Kidney epithelial cell (primary cell): ENCODE measurements around the gene MXRA7. TPM values are rescaled to one million over a fixed set of nuclear protein-coding genes. Genes with fewer than 3 reads are reported as not detected.

Experiments
- DNase-seq: peaks from one replicate; pipeline ENCODE4 v3.0.0-alpha.2; 2010; ENCODE audit warnings: low read depth
- H3K27me3 ChIP-seq: 2 replicates; pipeline ENCODE4 v1.6.0; 2011; ENCODE audit warnings: low read length; ENCODE audit not compliant: control insufficient read depth, insufficient read depth
- H3K36me3 ChIP-seq: 2 replicates; pipeline ENCODE4 v1.5.1; 2011; ENCODE audit warnings: low read length; ENCODE audit not compliant: control insufficient read depth, insufficient read depth
- H3K4me3 ChIP-seq: 2 replicates; pipeline ENCODE4 v1.5.1; 2011; ENCODE audit warnings: low read depth, mild to moderate bottlenecking, control low read depth, low read length
- CTCF ChIP-seq: IDR thresholded peaks from 2 replicates; pipeline ENCODE4 v1.5.1; 2011; ENCODE audit warnings: mild to moderate bottlenecking, moderate library complexity, low read length, control low read depth, inconsistent platforms; ENCODE audit not compliant: insufficient read depth, poor library complexity, severe bottlenecking
- total RNA-seq: library from RNA; depleted of rRNA; stranded (reverse); fragments of >200 nt; gene quantifications from 2 replicates; pipeline ENCODE4 v1.2.3, GENCODE V29; 2015

Gene MXRA7
- 110 and 142 TPM in 2 replicates for total RNA-seq

DNA sequence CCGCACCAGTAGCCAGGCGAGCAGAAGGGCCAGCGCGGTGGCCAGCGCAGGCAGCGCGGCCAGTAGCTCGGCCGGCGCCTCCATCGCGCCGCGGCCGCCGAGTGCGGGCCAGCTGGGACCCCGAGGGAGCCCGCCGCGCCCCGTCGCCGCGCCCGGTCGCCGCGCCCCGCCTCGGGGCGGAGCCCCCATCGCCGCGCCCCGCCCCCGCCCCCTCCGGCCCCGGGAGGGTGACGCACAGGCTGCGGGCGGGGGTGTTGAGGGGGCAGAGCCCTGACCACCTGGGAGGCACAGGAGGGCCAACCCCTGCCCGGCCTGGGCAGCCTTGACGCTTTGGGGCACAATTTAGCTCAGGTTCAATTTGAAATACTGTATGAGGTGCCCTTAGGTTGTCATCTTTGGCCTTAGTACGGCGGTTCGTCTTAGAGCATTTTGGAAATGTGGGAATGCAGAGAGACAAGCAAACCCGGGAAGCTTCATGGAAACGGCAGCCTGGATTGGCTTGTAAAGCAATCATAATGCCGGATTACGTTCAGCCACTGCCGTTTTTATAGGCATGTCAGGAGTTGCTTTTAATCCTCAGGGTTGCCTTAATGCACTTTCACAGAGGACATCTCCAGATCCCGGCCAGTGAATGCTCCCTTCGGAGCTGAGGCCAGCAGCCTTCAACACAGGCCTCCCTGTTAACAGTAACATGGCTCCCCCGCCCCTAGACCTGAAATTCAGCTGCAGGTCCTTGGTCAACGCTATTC lies at the start of gene MXRA7:
Gene MXRA7 (minus strand): TSS at position 103 of the 749 bp plus-strand sequence. CDS start 19 bp downstream, at position 84.
- peak within 1 kb of the TSS; percentile 57 for H3K4me3 ChIP-seq
- no peaks in the 10 kb centered on the region for H3K36me3 ChIP-seq
- no peak for DNase-seq
- TF ChIP-seq CTCF: no peak
- H3K27me3 ChIP-seq: no peaks in the 10 kb centered on the region

DNA sequence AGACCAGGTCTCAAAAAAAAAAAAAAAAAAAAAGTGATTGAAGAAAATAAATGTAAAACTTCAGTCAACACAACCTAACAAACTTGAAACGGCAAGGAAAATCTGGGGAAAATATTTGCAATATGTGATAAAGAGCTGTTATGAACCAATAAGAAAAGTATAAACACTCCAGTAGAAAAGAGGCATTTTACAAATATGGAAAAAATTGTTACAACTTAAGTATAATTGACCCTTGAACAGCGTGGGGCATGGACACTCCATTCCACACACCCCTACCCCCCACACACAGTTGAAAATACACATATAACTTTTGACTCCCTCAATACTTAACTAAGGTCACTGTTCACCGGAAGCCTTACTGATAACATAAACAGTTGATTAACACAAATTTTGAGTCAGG lies 47.8 kb upstream of the MXRA7 start:
- no peak for DNase-seq
- Histone ChIP-seq H3K36me3 (no peaks in the 10 kb centered on the region), H3K4me3 (no peak overlapping the region), H3K27me3 (no peaks in the 10 kb centered on the region)
- TF ChIP-seq CTCF: no peak

DNA sequence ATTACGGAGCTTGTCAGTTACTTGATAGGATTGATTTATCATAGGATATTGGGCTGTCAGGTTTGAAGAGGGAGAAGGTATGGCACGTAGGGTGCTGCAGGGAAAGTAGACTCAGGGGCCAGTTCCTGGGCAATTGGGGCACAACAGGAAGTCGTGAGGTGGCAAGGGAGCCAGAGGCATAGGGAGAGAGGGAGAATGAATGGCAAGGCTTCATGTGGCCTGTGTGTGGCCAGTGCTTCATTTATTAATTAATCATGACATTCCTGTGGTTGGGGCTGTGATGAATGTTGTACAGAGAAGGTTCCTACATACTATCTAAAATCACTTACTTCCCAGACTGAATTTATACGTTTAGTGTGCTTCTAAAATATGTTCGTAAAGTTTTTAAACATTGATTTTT lies 46.5 kb upstream of the MXRA7 start:
- H3K36me3 ChIP-seq: no peaks in the 10 kb centered on the region
- H3K27me3 ChIP-seq: no peaks in the 10 kb centered on the region
- no peak for TF ChIP-seq CTCF
- no peak overlapping the region for H3K4me3 ChIP-seq
- DNase-seq: no peak

DNA sequence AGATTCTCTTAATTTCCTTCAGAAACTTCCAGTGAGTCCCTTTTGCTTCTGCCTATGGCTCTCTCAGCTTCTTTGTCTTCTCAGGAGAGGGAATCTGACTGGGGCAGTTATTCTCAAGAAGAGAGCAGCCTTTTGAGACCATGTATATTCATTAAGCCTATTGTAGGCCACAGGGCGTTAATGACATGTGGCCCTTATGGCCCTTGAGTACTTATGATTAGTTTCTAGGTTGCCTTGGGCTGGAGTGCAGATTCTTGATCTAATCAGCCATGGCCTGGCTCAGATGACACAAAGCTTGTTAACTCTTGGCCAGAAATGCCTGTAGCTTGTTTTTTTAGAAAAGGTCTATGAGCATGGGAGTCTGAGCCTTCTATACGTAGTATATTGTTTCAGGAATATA lies 44.5 kb upstream of the MXRA7 start:
- DNase-seq: no peak

GRCh38 chr17:76753061-76753961 lies 42.5 kb upstream of the MXRA7 start:
- no peaks in the 10 kb centered on the region for H3K27me3 ChIP-seq
- no peaks in the 10 kb centered on the region for H3K36me3 ChIP-seq
- H3K4me3 ChIP-seq: no peak overlapping the region
- DNase-seq: no peak
- TF ChIP-seq CTCF: no peak

More for the DNA sequence above, 44.5 kb upstream of the MXRA7 start:
- no peaks in the 10 kb centered on the region for H3K36me3 ChIP-seq
- no peak for TF ChIP-seq CTCF
- H3K27me3 ChIP-seq: no peaks in the 10 kb centered on the region
- H3K4me3 ChIP-seq: no peak overlapping the region
